GM19025 (cell line): Measurements from ENCODE around the gene FAM177B.
"Not testable (repeated sequence)": the region's sequence is repeated elsewhere in the genome, so short reads cannot be mapped to it uniquely, and the experiment has no call there.

ENCODE experiments used
- ATAC-seq: cut with Tn5 transposase; IDR thresholded peaks from one replicate; pipeline ENCODE4 v1.9.1; 2021; ENCODE audit warnings: mild to moderate bottlenecking, low read depth, moderate library complexity; ENCODE audit not compliant: unreplicated experiment

The FAM177B gene

DNA sequence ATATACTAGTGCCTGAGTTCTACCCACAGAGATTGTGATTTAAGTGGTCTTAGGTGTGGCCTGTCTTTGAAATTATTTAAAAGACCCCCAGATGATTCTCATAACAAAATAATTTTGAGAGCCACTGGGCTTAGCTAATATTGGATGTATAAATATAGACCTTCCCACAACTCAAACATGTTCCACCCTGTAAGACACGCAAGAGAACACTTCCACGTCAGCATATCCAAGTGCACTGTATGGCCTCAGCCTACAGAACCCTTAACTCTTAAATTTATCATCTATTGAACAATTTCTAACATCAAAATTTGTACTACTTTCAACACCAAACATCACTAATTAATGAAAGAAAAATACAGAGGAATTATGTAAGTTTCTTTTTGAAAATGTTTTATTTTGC lies 2.5 kb downstream of the FAM177B start:
- ATAC-seq, result no peak

DNA sequence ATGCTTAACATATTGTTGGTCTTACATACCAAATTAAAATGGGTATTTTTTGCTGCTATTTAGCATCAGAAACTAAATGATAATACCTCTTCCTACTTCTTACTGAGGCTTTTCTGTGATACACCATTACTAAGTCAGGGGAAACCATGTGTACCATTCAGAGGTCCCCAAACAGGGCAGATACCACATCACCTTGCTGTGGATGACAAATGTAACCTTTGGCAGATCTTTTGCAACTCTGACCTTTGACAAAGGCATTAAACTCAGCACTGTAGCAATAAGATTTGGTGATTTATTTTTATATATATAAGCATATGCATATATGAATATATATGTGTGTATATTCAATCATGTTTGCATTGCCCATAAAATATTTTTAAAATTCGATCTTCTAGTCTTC lies 2.9 kb downstream of the FAM177B start:
- no peak for ATAC-seq

DNA sequence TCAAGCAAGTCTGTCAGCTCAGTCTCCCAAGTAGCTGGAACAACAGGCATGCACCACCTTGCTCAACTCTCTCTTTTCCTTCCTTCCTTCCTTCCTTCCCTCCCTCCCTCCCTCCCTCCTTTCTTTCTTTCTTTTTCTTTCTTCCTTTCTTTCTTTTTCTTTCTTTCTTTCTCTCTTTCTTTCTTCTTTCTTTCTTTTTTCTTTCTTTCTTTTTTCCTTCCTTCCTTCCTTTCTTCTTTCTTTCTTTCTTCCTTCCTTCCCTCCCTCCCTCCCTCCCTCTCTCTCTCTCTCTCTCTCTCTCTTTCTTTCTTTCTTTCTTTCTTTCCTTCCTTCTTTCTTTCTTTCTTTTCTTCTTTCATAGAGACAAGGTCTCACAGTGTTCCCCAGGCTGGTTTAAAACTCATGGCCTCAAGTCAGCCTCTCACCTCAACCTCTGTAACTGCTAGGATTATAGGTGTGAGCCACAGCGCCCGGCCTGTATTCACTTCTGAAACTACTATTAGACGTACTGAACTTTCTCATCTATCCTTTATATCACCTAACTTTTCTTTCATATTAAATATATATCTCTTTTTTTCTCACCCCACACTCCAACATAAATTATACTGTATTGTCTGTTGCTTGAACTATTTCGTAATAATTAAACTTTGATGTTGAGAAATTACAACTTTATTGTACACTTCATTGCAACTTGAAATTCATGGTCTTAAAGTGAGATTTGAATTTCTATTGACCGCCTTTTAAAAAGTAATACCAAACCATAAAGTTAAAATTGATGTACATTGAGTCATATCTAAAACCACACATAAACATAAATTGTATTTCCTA lies 4.8 kb downstream of the FAM177B start:
- not testable (repeated sequence) for ATAC-seq

DNA sequence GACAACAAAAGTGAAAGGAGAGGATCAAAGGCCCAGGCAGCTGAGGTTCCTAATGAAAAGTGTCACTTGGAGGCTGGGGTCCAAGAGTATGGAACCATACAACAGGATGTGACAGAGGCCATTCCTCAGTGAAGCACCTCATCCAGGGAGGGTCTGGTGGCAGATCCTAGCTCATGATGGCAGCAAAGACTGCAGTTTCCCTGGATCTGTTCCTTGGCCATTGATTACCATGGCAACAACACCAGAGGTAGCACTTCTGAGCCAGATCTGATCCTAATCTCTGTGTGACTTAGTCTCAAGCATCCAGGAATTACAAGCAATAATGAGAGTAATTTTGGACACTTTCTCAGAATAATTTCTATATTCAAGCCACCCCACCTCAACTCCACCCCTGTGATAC lies 12.9 kb downstream of the FAM177B start:
- ATAC-seq, result no peak

DNA sequence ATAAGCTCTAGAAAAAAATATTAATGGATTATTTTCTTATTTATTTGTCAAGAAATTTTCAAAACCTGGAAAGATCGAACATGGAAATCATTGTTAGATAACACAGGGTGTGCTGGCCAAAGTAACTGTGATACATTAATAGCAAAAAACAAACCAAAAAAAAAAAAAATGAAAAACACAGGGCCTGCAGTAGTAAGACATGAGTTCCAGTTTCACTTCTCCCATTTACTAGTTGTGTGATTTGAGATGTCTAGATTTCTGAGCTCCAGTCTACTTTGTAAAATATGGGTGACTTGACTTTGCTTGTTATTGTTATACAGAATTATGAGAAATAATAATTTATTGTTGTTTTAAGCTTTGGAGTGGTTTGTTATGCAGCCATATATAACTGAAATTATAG lies 13.6 kb downstream of the FAM177B start:
- ATAC-seq, result no peak

DNA sequence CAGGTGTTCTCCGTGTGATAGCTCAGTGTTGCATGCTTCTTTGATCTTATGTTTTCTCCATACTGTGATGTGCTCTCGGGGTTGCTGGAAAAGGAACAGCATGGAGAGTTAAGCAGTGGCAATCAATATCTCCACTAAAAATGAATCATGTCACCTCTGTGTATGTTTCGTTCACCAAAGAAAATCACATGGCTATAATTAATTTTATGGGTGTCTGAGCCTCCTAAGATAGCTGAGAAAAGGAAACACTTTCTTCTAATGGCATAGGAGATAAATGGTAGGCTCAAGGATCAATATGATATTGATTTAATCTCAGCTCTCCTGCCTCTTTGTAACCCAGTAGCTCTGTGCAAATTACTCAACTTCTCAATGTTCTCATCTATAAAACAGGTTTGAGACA lies 14.3 kb downstream of the FAM177B start:
- ATAC-seq, result no peak

DNA sequence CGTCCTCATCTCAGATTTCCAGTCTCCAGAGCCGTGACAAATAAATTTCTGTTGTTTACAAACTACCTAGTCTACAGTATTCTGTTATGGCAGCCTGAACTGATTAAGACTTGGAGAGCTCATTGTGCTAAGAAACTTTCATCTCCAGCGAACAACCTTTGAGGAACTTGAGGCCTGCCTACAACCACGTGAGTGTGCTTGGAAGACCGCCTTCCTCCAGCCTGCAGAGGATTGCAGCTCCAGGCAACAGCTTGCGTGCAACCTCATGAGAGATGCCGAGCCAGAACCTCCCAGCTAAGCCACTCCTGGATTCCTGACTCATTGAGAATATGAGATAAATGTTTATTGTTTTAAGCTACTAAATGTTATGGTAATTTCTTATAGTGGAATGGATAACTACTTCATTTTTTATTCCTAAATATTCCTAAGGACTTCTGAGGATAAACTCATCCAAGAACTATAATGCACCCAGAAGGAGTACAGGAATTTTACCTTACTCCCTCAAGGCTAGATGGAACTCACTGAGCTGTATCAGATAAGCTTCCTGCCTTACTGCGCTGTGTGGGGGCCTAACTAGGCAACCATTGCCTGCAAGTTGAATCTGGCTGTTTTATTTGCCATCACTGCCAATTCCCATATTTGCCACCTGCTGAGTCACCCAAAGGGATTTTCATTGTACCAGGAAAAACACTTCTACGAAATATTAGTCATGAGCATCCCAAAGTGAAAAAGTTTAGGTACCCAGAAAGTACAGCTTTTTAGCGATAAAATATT lies 17.6 kb downstream of the FAM177B start:
- no peak for ATAC-seq

DNA sequence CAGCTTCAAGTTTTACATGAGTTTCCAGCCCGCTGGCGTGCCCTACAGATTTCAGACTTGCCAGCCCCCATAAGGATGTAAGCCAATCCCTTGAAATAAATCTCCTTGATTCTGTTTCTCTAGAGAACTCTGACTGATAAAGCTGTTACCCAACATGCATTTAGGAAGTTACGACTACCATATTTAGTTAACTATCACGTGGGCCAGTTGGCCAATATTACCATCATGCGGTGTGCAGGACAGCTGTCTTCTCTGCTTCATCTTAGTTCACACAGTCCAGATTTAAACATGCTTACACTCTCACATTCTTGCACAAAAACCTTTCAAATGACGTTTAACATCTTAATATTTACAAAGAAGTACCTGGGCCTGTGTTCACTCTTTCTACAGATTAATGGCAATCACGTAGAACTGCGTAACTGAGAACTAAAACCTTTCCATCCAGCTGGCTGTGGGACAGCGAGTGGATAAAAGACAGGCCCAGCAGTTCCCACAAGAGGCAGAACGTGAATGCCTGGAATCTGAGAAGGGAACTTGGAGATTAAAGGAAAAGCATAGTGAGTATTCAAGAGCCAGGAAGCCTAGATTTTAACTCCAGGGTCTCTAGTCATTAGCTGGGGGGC lies 20.8 kb downstream of the FAM177B start:
- no peak for ATAC-seq

DNA sequence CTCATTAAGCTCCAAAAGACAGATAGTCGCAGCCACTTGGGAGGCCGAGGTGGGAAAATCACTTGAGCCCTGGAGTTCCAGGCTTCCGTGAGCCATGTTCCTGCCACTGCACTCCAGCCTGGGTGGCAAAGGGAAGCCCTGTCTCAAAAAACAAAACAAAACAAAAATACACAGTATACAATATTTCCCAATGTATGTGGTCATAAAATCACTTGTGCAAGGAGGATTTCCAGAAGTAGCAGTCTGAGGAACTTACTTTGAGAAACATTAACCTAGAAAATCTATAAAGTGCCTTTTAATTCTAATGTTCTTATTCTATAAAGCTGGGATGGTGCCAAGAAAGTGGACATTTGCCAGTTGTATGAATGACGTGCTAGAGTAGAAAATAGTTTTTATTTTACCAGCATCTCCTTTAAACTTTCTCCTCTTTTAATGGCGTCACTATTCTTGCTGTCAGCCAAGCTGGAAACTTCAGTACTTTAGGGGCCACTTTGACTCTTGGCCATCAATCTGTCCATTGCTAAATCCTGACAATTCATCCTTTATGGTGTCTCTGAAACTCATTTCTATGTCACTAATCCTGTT lies 22.5 kb downstream of the FAM177B start:
- no peak for ATAC-seq

DNA sequence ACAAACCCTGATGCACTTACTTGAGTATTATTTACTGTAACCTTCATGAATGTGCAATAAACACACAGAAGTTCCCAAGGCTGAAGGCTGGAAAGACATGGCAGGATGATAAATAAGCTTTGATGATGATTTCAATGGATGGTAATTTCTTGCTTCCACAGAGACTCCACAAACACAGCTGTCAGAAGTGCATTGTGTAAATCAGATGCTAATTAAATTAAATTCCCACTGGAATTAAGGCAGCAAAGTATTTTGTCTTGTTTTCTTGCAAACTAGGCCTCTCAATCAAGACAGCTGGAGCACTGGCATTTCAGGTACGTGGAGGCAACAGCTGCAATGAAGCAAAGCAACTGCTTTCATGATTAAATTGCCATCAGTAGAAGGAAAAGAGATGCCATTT lies 24.1 kb downstream of the FAM177B start:
- ATAC-seq, result no peak

DNA sequence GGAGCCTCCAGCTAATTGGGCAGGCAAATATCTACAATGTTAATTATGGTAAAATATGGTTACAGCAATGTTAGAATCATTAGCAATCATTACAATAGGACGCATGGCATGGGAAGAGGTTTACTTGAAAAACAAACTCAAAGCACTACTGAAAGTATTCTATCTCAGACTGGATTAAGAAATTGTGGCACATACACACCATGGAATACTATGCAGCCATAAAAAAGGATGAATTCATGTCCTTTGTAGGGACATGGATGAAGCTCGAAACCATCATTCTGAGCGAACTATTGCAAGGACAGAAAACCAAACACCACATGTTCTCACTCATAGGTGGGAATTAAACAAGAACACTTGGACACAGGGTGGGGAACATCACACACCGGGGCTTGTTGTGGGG lies 25.2 kb downstream of the FAM177B start:
- not testable (repeated sequence) for ATAC-seq

DNA sequence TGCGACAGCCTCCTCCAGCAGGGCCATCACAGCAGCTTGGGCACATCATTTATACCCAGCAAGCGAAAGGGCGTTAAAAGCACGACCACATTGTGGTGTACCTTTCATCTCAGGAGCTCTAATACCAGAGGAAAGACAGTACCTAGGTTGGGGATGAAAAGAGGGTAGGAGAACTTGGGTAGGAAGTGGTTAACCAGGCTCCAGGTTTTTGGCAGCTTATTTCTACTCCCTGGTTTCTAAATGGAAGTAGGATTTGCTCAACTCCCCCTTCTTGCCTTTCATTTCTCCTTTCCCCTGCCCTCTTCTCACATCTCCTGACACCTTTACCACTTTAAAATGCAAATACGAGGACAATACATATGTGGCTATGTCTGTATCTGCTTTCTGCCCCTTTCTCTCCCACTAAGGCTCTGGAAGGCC lies 30.2 kb downstream of the FAM177B start:
- ATAC-seq, result no peak

DNA sequence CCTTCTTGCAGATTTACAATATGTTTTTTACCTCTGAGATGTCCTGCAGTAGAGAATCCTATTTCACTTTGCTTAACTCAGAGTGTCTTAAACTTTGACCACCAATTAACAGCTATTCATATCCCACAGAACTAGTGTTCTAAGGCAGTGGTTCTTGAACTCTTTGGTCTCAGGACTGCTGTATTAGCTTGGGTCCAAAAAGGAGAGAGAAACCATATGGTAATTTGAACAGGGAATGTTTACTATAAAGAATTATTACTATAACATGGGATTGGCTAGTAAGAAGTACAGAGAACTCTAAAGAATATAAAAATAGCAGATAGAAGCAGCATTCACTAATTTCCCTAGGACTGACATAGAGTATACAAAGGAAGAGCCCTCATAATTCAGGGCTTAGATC lies 31.6 kb downstream of the FAM177B start:
- no peak for ATAC-seq

DNA sequence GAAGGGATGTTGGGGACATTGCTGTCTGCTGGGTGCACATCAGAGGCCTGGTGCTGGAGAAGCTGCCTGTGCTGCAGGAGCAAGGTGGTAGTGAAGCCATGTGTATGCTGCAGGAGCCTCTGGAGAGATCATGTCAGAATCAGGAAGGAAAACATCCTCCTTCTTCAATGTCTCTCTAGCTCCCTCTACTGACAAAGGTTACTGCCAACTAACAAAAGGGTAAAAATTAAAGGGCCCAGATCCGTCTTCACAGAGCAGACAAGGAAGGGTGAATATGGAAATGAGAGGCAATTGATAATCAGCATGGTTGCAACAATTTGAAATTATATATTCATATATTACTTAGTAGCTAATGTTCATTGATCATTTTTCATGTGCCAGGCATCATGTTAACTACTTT lies 32.2 kb downstream of the FAM177B start:
- ATAC-seq, result no peak

DNA sequence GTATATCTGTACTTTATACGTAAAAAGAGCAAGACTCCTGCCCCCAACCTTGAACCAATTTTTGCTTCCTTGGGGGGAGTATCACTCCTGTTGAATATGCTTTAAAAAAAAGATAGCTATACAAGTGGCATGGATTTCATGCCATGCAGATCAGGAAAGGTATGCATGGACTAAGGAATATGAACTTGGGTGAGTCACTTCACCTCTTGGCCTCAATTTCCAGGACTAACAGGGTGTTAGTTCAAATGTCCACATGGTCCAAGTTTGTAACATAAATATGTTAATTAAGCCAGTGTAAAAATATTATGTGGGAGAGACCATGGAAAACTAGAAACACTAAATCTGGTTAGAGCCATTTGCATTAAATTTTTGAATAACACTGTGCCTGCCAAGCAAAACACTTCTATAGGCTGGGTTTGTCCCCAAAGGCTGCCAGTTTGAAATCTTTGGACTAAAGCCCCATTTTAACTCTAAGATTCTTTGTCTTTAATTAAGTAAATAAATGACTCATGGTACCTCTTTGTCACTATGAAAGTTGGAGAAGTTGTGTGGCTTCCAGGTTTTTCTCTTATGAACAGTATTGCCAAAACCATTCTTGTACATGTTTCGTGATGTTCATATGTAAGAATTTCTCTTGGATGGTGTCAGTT lies 33.1 kb downstream of the FAM177B start:
- ATAC-seq, result no peak

DNA sequence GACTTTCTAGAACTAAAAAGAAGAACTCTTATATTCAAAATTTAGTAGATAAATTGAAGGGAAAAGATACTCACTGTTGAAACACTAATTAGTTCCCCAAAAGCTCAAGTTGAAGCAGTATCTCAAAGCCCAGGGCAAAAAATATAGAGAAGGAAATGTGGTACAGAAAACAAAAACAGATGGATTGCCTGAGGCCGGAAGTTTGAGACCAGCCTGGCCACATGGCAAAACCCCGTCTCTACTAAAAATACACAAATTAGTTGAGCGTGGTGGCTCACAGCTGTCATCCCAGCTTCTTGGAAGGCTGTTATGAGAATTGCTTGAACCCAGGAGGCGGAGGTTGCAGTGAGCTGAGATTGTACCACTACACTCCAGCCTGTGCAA lies 36.0 kb downstream of the FAM177B start:
- ATAC-seq, result no peak

DNA sequence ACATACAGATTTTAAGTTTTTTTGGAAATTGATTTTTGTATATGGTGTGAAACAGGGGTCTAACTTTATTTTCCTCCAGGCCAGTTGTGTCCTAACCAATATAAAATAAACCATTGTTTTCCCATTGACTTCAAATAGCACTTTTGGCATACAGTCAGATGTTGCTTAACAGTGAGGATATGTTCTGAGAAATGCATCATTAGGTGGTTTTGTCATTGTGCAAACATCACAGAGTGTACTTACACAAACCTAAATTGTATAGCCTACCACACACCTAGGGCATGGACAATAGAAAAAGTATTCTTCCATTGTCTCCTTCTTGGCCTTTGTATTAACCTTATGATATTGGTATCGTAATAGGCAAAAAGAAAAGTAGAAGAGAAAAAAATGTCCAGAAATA lies 40.5 kb downstream of the FAM177B start:
- ATAC-seq, result no peak

DNA sequence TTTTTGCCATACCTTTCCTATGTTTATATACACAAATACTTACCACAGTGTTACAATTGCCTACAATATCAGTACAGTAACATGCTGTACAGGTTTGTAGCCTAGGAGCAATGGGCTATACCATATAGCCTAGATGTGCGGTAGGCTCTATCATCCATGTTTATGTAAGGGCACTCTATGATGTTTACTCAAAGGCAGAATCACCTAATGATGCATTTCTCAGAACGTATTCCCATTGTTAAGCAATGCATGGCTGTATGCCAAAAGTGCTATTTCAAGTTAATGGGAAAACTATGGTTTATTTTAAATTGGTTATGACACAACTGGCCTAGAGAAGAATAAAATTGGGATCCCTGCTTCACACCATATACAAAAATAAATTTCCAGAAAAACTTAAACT lies 41.0 kb downstream of the FAM177B start:
- ATAC-seq, result no peak

DNA sequence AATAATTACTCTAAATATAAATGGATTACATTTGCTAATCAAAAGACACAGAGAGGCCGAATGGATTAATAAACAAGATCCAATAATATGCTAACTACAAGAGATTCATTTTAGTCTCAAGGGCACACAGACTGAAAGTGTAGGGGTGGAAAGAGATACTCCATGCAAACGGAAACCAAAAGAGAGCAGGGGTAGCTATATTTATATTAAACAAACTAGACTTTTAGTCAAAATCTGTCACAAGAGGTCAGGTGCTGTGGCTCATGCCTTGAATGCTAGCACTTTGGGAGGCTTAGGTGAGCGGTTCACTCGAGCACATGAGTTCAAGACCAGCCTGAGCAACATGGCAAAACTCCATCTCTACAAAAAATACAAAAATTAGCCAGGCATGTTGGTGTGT lies 44.2 kb downstream of the FAM177B start:
- ATAC-seq, result no peak

DNA sequence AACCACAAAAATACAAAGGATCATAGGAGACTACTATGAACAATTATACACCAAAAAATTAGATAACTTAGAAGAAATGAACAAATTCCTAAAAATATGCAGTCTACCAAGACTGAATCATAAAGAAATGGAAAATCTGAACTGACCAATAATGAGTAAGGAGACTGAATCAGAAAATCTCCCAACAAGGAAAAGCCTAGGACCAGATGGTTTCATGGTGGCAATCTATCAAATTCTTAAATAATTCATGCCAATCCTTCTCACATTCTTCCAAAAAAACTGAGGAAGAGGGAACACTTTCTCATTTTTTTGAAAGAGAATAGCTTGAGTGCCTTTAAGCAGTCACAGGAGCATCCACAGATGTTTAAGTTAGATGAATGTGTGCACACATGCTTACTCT lies 46.0 kb downstream of the FAM177B start:
- no peak for ATAC-seq

DNA sequence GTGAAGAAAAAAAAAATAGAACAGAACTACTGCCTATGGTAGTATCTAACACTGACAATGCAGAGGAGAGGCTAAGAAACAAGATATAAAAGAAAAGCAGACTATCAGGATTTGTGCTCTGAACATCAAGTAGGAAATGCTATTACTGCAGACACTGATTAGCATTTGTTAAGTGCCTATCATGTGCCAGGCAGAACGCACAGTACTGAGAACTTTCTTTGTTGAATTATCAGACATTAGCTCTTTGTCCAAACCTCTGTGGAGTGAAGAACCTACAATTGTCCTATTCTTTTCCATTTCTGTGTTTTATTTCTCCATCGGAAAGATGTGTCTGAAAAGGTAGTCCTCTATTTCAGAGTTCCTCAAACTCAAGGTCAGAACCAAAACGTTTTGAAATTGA lies 47.4 kb downstream of the FAM177B start:
- no peak for ATAC-seq
